ENCODE measurements around the gene MYO9B. TPM values are rescaled to one million over a fixed set of nuclear protein-coding genes. Genes with fewer than 3 reads are reported as not detected.
A peak's percentile ranks its signal among the peaks of the same experiment; 100 is the strongest.

MYO9B gene
- total and polyA plus RNA-seq, 2 donors (not counting 1 experiment from before 2014, with no cell fraction given), result 32.5 to 52.5 TPM

DNA sequence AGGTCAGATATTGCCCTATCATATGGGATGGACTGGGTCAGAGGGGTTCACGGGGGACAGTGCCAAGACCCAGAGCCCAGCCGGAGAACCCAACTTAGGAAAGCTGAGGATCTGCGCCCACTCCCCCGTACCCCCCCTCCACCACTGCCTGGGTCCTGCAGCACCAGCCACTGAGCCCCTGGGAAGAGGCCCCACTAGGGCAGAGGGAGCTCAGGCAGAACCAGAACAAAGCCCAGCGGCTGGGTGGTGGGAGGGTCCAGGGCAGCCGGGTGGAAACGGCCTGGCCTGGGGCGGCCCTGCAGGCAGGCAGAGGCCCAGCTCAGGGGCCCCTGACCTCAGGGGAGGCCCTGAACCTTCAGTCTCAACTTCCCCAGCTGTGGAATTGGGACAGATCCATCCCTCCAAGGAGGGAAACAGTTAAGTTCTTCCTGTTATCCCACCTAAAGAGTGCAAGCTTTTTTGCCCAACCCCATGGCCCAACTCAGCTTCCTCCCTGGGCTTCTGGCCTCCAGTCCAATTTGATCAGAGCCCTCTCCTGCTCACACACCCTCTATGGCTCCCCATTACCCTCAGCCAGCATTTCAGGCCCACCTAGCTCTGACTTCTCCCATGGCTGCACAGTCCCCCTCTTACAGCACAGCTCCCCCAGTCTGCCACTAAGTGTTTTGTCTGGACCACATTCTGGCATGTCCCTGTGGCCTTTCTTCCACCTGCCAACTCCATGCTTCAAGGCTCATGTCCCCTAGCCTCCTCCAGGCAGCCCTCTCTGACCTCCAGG, 167.0 kb downstream of the MYO9B start:
- Histone ChIP-seq H3K36me3 (ENCODE audit: control insufficient read depth, insufficient read depth, low read length) (peaks cover 7% of the 10 kb centered on the region), H3K79me2 (ENCODE audit: control insufficient read depth, insufficient read depth, low read length) (peaks cover 40% of the 10 kb centered on the region), H3K9ac (ENCODE audit: insufficient read depth, low read length) (no peak overlapping the region), H3K9me3 (ENCODE audit: control insufficient read depth, insufficient read depth, low read depth, low read length) (no peaks in the 10 kb centered on the region), H3K4me1 (ENCODE audit: control insufficient read depth, extremely low read depth, insufficient read depth, low read length) (peaks cover 6% of the 10 kb centered on the region), H4K20me1 (ENCODE audit: control insufficient read depth, extremely low read depth, insufficient read depth, low read length) (no peaks in the 10 kb centered on the region), H2AFZ (ENCODE audit: low read length) (no peak overlapping the region), H3K4me2 (ENCODE audit: extremely low read depth, insufficient read depth, low read length) (peak overlapping the region; percentile 41), H3K27me3 (ENCODE audit: control insufficient read depth, insufficient read depth, low read length) (no peaks in the 10 kb centered on the region), H3K4me3 (replicated peaks in 1 of 4; ENCODE audit: control extremely low read depth in 1 of 4, insufficient read depth in 1 of 4, low read depth in 3 of 4, low read length in 4 of 4) (peak overlapping the region in 2 of 4 experiments; percentile 78 to 84), H3K27ac (ENCODE audit: insufficient read depth, low read length) (no peak overlapping the region)
- no peak for DNase-seq (ENCODE audit: low read depth in 2 of 2)
- no peak for TF ChIP-seq EZH2 (IDR thresholded peaks at IDR 0.05; ENCODE audit: low read length, missing control alignments)
- TF ChIP-seq, protein P1, sequence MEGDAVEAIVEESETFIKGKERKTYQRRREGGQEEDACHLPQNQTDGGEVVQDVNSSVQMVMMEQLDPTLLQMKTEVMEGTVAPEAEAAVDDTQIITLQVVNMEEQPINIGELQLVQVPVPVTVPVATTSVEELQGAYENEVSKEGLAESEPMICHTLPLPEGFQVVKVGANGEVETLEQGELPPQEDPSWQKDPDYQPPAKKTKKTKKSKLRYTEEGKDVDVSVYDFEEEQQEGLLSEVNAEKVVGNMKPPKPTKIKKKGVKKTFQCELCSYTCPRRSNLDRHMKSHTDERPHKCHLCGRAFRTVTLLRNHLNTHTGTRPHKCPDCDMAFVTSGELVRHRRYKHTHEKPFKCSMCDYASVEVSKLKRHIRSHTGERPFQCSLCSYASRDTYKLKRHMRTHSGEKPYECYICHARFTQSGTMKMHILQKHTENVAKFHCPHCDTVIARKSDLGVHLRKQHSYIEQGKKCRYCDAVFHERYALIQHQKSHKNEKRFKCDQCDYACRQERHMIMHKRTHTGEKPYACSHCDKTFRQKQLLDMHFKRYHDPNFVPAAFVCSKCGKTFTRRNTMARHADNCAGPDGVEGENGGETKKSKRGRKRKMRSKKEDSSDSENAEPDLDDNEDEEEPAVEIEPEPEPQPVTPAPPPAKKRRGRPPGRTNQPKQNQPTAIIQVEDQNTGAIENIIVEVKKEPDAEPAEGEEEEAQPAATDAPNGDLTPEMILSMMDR (conservative IDR thresholded peaks at IDR 0.05 in 1 of 2, IDR thresholded peaks at IDR 0.05 in 1 of 2; ENCODE audit: low read depth in 1 of 2, low read length in 2 of 2), result no peak

DNA sequence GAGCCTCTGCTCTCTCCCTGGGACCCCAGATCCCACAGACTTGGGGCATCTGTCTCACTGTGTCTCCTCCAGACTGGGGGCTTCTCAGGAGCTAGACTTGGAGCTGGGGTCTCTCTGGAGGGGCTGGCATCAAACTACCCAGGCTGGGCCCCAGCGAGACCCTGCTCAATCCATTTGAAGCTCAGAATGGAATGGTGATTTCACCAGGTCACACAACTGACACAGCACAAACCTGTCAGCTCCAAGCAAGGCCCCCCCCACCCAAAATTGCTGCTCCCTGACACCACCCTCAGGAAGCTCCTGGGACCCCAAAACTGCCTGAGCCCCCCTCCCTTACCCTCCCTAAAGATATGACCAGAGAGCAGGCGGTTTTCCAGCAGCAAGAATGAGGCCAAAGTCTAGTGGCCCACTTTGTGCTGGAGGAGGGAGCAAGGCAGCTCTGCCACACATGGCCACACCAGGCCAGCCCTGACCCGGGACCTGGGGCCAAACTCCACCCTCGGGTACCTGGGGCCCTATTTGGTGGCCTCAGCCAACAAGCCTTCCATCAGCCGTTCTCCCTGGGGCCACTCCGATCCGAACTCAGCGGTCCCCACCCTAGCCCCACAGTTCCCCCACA, 167.7 kb downstream of the MYO9B start:
- Histone ChIP-seq H3K4me2 (ENCODE audit: extremely low read depth, insufficient read depth, low read length) (peak overlapping the region; percentile 93), H3K9me3 (ENCODE audit: control insufficient read depth, insufficient read depth, low read depth, low read length) (no peaks in the 10 kb centered on the region), H4K20me1 (ENCODE audit: control insufficient read depth, extremely low read depth, insufficient read depth, low read length) (no peaks in the 10 kb centered on the region), H3K79me2 (ENCODE audit: control insufficient read depth, insufficient read depth, low read length) (peaks cover 40% of the 10 kb centered on the region), H3K4me3 (replicated peaks in 1 of 4; ENCODE audit: control extremely low read depth in 1 of 4, insufficient read depth in 1 of 4, low read depth in 3 of 4, low read length in 4 of 4) (peak overlapping the region; percentile 74 to 84 (median 80)), H2AFZ (ENCODE audit: low read length) (no peak overlapping the region), H3K27me3 (ENCODE audit: control insufficient read depth, insufficient read depth, low read length) (no peaks in the 10 kb centered on the region), H3K4me1 (ENCODE audit: control insufficient read depth, extremely low read depth, insufficient read depth, low read length) (peaks cover 6% of the 10 kb centered on the region), H3K9ac (ENCODE audit: insufficient read depth, low read length) (peak overlapping the region; percentile 52), H3K36me3 (ENCODE audit: control insufficient read depth, insufficient read depth, low read length) (peaks cover 3% of the 10 kb centered on the region), H3K27ac (ENCODE audit: insufficient read depth, low read length) (peak overlapping the region; percentile 61)
- no peak for DNase-seq (ENCODE audit: low read depth in 2 of 2)
- TF ChIP-seq, protein P1 (conservative IDR thresholded peaks at IDR 0.05 in 1 of 2, IDR thresholded peaks at IDR 0.05 in 1 of 2; ENCODE audit: low read depth in 1 of 2, low read length in 2 of 2), result no peak
- TF ChIP-seq EZH2 (IDR thresholded peaks at IDR 0.05; ENCODE audit: low read length, missing control alignments), result no peak

DNA sequence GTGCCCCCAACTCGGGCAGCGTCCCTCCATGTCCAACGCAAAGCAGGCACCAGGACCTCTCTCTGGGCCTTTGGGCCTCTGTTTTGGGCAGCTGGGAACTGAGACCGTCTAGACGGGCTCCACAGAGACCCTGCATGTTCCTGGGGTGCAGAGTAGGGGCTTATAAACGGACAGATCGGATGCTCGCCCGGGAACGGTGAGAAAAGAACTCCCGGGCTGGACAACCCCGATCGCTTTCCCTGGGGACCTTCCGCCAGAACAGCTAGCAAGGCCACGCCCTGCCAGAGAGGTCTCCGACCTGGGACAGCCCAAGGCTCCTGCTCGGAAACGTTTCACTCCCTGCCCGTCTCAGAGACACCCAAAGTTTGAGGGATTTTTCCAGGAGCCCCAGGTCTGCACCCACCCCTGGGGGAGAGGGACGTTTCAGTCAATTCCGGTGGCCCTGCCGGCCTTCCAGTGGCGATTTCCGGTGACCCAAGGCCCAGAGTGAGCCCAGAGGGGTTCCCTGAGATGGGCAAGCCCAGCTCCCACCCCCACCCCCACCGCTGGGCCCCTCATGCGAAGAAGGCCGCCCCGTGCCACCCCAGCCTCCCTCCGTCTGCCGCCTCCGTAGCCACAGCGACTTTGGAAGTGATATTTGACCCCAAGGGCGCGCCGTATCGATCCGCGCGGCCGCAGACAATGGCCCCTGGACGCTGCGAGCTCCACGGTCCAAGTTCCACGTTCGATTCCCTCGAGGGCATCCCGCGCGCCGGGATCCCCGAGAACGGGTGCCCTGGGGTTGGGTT, 168.4 kb downstream of the MYO9B start:
- Histone ChIP-seq H3K4me1 (ENCODE audit: control insufficient read depth, extremely low read depth, insufficient read depth, low read length) (peaks cover 9% of the 10 kb centered on the region), H3K27ac (ENCODE audit: insufficient read depth, low read length) (peak overlapping the region; percentile 61), H2AFZ (ENCODE audit: low read length) (peak overlapping the region; percentile 59), H3K9ac (ENCODE audit: insufficient read depth, low read length) (peak overlapping the region; percentile 52), H3K4me2 (ENCODE audit: extremely low read depth, insufficient read depth, low read length) (peak overlapping the region; percentile 93), H3K27me3 (ENCODE audit: control insufficient read depth, insufficient read depth, low read length) (no peaks in the 10 kb centered on the region), H3K4me3 (replicated peaks in 1 of 4; ENCODE audit: control extremely low read depth in 1 of 4, insufficient read depth in 1 of 4, low read depth in 3 of 4, low read length in 4 of 4) (peak overlapping the region; percentile 74 to 84 (median 80)), H3K79me2 (ENCODE audit: control insufficient read depth, insufficient read depth, low read length) (peaks cover 40% of the 10 kb centered on the region), H4K20me1 (ENCODE audit: control insufficient read depth, extremely low read depth, insufficient read depth, low read length) (no peaks in the 10 kb centered on the region), H3K36me3 (ENCODE audit: control insufficient read depth, insufficient read depth, low read length) (peaks cover 3% of the 10 kb centered on the region), H3K9me3 (ENCODE audit: control insufficient read depth, insufficient read depth, low read depth, low read length) (no peaks in the 10 kb centered on the region)
- no peak for TF ChIP-seq EZH2 (IDR thresholded peaks at IDR 0.05; ENCODE audit: low read length, missing control alignments)
- TF ChIP-seq, protein P1 (conservative IDR thresholded peaks at IDR 0.05 in 1 of 2, IDR thresholded peaks at IDR 0.05 in 1 of 2; ENCODE audit: low read depth in 1 of 2, low read length in 2 of 2), result no peak
- peak in 1 of 2 donors; percentile 38 for DNase-seq (ENCODE audit: low read depth in 2 of 2)
